Sigmoid colon (tissue), 7 donors: ENCODE data around the gene LRRTM4. TPM values are rescaled to one million over a fixed set of nuclear protein-coding genes. Genes with fewer than 3 reads are reported as not detected.

Source experiments
- DNase-seq: peaks from one replicate; pipeline ENCODE4 v3.0.0-alpha.2; 2019
- H3K27ac ChIP-seq, 4 donors: fragments of 200-600 bp; sonication (generic); one replicate each; pipeline ENCODE4 v1.5.1; 2016 to 2019; ENCODE audit warnings: mild to moderate bottlenecking in 1 of 4
- H3K27me3 ChIP-seq, 3 donors: fragments of 200-600 bp; sonication (generic); one replicate each; pipeline ENCODE4 v1.5.1; 2019; ENCODE audit warnings: mild to moderate bottlenecking in 1 of 3
- H3K36me3 ChIP-seq, 4 donors: fragments of 200-600 bp; sonication (generic); one replicate each; pipeline ENCODE4 v1.5.1; 2016 to 2019
- H3K4me1 ChIP-seq, 4 donors: fragments of 200-600 bp; sonication (generic); one replicate each; pipeline ENCODE4 v1.5.1; 2017 to 2019
- H3K4me3 ChIP-seq, 4 donors: fragments of 200-600 bp; sonication (generic); one replicate each; pipeline ENCODE4 v1.5.1; 2017 to 2019; ENCODE audit warnings: mild to moderate bottlenecking in 2 of 4, moderate library complexity in 1 of 4
- H3K9me3 ChIP-seq, 4 donors: fragments of 200-600 bp in 3 of 4; sonication (generic) in 3 of 4; one replicate each; pipeline versions ENCODE4 v1.5.1 to v1.6.1; 2013 to 2019
- CTCF ChIP-seq, 4 experiments: fragments of 450-650 bp in 3 of 4; fragments of 200-600 bp in 1 of 4; IDR thresholded peaks; one replicate each; pipeline ENCODE4 v1.5.1; 2016 to 2019; ENCODE audit warnings: antibody characterized with exemption in 4 of 4, mild to moderate bottlenecking in 3 of 4, moderate library complexity in 2 of 4
- EP300 ChIP-seq, 4 donors: sonication (generic); formaldehyde crosslinking; IDR thresholded peaks; one replicate each; pipeline ENCODE4 v1.6.1; 2017; ENCODE audit warnings: antibody characterized with exemption in 4 of 4
- POLR2A ChIP-seq, 2 donors: fragments of 450-650 bp; IDR thresholded peaks; one replicate each; pipeline ENCODE4 v1.6.1; 2016; ENCODE audit warnings: antibody characterized with exemption in 2 of 2, mild to moderate bottlenecking in 2 of 2, moderate library complexity in 2 of 2
- POLR2AphosphoS5 ChIP-seq, 4 donors: sonication (generic); formaldehyde crosslinking; IDR thresholded peaks; one replicate each; pipeline ENCODE4 v1.6.1; 2017; ENCODE audit warnings: antibody characterized with exemption in 4 of 4
- WGBS, 2 donors: extraction: QIAGEN DNeasy Blood & Tissue Kit; methylation state at CpG; one replicate each; pipeline ENCODE4 v1.1.7; 2013; 5-methylcytosine and 5-hydroxymethylcytosine counted together
- intact Hi-C: fragments of 100-400 bp; cut with DNase I; formaldehyde crosslinking; loops from one replicate; pipeline ENCODE4 v1.15.1; 2023
- polyA plus RNA-seq, 3 donors: library from polyadenylated mRNA; stranded (reverse); fragments of 200-250 nt; gene quantifications; one replicate each; pipeline ENCODE4 v1.2.3, GENCODE V29; 2013
- total RNA-seq, 4 donors: library from RNA; depleted of rRNA; stranded (reverse); fragments of >200 nt; gene quantifications; one replicate each; pipeline ENCODE4 v1.1.0, GENCODE V29; 2016
- donor health status: healthy with polysubstance abuse.
- donor health status: Bipolar disorder and iron deficiency.
- donor health status: healthy.

LRRTM4 gene
- total and polyA plus RNA-seq, 7 donors = 0.17 to 1.1 (median 0.55) TPM; not detected in 2

- Histone ChIP-seq H3K36me3 (no peaks in the 10 kb centered on the region), H3K4me1 (no peaks in the 10 kb centered on the region), H3K27me3 (no peaks in the 10 kb centered on the region), H3K4me3 (no peak overlapping the region), H3K27ac (no peak overlapping the region), H3K9me3 (no peaks in the 10 kb centered on the region)
- intact Hi-C loops = no loop called here
- WGBS, 2 donors = 89 to 90% methylated on average over 4 of the region's 4 CpGs
- TF ChIP-seq POLR2AphosphoS5 (IDR thresholded peaks at IDR 0.05) = no peak
- no peak for TF ChIP-seq CTCF (IDR thresholded peaks at IDR 0.05)
- no peak for DNase-seq
Observed at GRCh38 chr2:77193858-77194448, 328.2 kb downstream of the LRRTM4 start.

- intact Hi-C loops = no loop called here
- Histone ChIP-seq H3K4me3 (no peak overlapping the region), H3K9me3 (no peaks in the 10 kb centered on the region), H3K27me3 (no peaks in the 10 kb centered on the region), H3K27ac (no peak overlapping the region), H3K4me1 (no peaks in the 10 kb centered on the region), H3K36me3 (no peaks in the 10 kb centered on the region)
- WGBS, 2 donors = 72 to 89% methylated on average over 5 of the region's 5 CpGs
- TF ChIP-seq POLR2AphosphoS5 (IDR thresholded peaks at IDR 0.05) = no peak
- no peak for TF ChIP-seq POLR2A (IDR thresholded peaks at IDR 0.05)
- TF ChIP-seq EP300 (IDR thresholded peaks at IDR 0.05) = no peak
- no peak for TF ChIP-seq CTCF (IDR thresholded peaks at IDR 0.05)
- DNase-seq = no peak
Observed at GRCh38 chr2:77192811-77193289, 329.3 kb downstream of the LRRTM4 start.

- H3K9me3 ChIP-seq = no peaks in the 10 kb centered on the region
- no peak overlapping the region for H3K4me3 ChIP-seq
- no peaks in the 10 kb centered on the region for H3K36me3 ChIP-seq
- intact Hi-C loops = no loop called here
- H3K27ac ChIP-seq = no peak overlapping the region
- TF ChIP-seq POLR2AphosphoS5 (IDR thresholded peaks at IDR 0.05) (no peak), CTCF (IDR thresholded peaks at IDR 0.05) (no peak), POLR2A (IDR thresholded peaks at IDR 0.05) (no peak), EP300 (IDR thresholded peaks at IDR 0.05) (no peak)
- no peak for DNase-seq
- H3K27me3 ChIP-seq = no peaks in the 10 kb centered on the region
- 0 to 19% methylated on average over 1 of the region's 1 CpG for WGBS, 2 donors
- H3K4me1 ChIP-seq = no peaks in the 10 kb centered on the region
Observed at GRCh38 chr2:77191665-77192064, 330.5 kb downstream of the LRRTM4 start.

GRCh38 chr2:77190721-77191346 is 331.3 kb downstream of the LRRTM4 start:
- TF ChIP-seq POLR2AphosphoS5 (IDR thresholded peaks at IDR 0.05) (no peak), EP300 (IDR thresholded peaks at IDR 0.05) (no peak), POLR2A (IDR thresholded peaks at IDR 0.05) (no peak), CTCF (IDR thresholded peaks at IDR 0.05) (no peak)
- Histone ChIP-seq H3K9me3 (no peaks in the 10 kb centered on the region), H3K27me3 (no peaks in the 10 kb centered on the region), H3K36me3 (no peaks in the 10 kb centered on the region), H3K27ac (no peak overlapping the region), H3K4me3 (no peak overlapping the region), H3K4me1 (no peaks in the 10 kb centered on the region)
- intact Hi-C loops = no loop called here
- WGBS, 2 donors = 48 to 82% methylated on average over 2 of the region's 2 CpGs
- DNase-seq = no peak
